ENCODE data around the gene C16orf89.

Gene C16orf89

DNA sequence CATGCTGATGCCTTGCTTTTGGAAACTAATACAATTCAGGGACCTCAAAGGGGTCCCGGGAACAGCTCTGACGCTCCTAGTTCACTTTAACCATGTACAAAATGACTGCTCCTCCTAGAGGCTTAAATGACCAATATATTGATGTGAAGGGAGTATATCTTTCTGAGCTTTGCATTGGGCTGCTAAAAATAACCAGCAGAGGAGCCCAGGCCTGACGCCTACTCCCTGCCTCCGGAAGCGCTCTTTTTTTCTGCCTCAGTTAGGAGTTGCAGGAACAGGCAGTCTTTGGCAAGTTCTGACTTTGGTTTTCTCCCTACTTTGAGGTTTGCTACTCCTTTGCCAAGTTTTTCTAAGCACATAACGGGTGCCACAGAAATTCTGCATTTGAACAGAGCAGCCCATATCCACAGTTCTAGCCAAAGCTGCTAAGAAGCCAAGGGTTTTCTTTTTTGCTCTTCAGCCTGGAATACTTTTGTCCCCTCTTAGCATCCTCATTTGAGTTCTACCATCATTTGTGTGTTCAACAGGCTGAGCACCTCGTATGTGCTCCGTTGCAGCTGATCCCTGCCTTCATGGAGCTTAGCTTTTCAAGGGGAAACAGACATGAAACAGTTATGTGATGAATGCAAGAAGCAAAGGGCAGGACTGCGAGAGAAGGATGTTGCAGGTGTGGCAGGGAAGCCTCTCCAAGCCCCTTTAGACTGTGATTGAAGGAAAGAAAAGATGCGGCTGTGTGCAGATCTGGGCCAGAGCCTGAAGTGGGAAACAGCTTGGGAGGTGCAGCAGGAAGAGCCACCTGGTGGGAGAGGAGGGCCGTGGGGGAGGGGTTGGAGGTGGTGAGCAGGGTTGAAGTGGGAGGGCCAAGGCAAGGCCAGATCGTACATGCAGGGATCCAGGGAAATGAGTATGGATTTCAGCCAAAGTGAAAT lies 29.3 kb downstream of the C16orf89 start:
- DNase-seq (ENCODE audit: low read depth), result no peak
- TF ChIP-seq, protein P1, sequence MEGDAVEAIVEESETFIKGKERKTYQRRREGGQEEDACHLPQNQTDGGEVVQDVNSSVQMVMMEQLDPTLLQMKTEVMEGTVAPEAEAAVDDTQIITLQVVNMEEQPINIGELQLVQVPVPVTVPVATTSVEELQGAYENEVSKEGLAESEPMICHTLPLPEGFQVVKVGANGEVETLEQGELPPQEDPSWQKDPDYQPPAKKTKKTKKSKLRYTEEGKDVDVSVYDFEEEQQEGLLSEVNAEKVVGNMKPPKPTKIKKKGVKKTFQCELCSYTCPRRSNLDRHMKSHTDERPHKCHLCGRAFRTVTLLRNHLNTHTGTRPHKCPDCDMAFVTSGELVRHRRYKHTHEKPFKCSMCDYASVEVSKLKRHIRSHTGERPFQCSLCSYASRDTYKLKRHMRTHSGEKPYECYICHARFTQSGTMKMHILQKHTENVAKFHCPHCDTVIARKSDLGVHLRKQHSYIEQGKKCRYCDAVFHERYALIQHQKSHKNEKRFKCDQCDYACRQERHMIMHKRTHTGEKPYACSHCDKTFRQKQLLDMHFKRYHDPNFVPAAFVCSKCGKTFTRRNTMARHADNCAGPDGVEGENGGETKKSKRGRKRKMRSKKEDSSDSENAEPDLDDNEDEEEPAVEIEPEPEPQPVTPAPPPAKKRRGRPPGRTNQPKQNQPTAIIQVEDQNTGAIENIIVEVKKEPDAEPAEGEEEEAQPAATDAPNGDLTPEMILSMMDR (IDR thresholded peaks at IDR 0.05; ENCODE audit: low read depth, low read length, missing control alignments), result no peak
- no peak overlapping the region for H3K4me3 ChIP-seq (ENCODE audit: low read depth, low read length)

DNA sequence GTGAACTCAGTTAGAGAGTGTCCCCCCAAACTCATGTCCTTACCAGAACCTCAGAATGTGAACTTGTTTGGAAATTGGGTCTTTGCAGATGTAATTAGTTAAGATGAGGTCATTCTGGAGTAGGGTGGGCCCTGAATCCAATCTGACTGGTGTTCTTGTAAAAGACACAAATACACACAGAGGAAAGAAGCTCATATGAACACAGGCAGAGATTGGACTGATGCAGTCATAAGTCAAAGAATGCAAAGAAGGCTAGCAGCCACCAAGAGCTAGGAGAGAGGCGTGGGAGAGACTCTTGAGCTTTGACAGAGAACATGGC lies 29.9 kb downstream of the C16orf89 start:
- DNase-seq (ENCODE audit: low read depth), result no peak
- TF ChIP-seq, protein P1 (IDR thresholded peaks at IDR 0.05; ENCODE audit: low read depth, low read length, missing control alignments), result no peak
- no peak overlapping the region for H3K4me3 ChIP-seq (ENCODE audit: low read depth, low read length)

DNA sequence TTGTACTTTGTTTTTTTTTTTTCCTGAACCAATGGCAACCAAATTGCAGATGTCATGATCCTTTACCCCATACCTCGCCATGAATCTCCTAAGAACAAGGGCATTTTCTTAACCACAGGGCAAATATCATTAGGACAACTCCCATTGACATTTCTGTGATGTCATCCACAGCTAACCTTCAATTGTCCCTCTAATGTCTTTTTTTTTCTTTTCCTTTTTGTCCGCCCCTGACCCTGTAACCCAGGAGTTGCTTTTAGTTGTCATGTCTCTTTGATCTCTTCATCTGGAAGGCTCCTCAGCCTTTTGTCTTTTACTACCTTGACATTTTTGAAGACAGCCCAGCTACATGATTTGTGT lies 31.6 kb downstream of the C16orf89 start:
- no peak for DNase-seq (ENCODE audit: low read depth)
- H3K4me3 ChIP-seq (ENCODE audit: low read depth, low read length), result peak overlapping the region; percentile 94
- TF ChIP-seq, protein P1 (IDR thresholded peaks at IDR 0.05; ENCODE audit: low read depth, low read length, missing control alignments), result no peak

DNA sequence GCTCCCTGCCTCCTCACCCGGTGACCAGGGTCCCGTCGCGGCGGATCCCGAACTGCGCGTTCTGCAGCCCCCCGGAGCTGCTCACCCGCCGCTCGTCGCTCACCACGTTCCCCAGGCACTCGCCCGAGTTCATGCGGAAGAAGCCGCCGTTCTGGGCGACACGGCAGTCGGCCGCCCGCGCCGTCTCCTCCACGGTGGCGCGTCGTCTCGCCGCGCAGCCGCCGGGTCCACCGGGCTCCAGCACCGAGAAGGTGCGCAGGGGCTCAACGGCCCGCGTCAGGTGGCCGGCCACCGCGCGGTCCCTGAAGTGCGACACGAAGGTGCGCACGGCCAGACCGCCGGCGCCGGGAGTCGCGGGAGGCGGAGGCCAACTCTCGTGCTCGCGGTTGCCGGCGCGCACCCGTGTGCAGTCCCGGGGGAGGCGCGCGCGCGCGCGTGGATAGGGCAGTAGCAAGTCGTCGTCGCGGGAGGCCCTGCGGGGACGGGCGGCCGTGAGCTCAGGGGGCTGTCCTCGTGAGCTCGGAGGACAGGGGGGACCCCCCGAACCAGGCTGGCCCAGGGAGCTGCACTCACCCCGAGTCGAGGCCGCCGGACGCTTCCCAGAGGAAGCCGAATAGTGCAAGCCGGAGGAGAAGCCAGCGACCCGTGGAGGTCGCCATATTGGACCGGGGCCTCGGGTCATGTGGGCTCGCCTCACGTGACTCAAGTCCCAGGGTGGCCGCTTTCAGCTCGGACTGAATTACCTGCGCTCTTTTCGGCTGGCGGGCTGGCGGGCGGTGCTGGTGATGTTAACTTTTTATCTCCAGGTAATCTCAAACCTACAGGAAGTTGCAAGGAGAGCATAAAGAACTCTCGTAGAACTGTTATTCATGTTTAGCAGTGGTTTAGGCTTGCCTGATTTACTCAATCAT lies 32.2 kb downstream of the C16orf89 start, which contains the start of gene NAGPA:
Gene NAGPA (minus strand): TSS at position 680 of the 911 bp plus-strand sequence. CDS start 21 bp downstream, at position 659.
- DNase-seq (ENCODE audit: low read depth), result peak; percentile 41
- TF ChIP-seq, protein P1 (IDR thresholded peaks at IDR 0.05; ENCODE audit: low read depth, low read length, missing control alignments), result no peak
- H3K4me3 ChIP-seq (ENCODE audit: low read depth, low read length), result peak within 1 kb of the TSS; percentile 94

DNA sequence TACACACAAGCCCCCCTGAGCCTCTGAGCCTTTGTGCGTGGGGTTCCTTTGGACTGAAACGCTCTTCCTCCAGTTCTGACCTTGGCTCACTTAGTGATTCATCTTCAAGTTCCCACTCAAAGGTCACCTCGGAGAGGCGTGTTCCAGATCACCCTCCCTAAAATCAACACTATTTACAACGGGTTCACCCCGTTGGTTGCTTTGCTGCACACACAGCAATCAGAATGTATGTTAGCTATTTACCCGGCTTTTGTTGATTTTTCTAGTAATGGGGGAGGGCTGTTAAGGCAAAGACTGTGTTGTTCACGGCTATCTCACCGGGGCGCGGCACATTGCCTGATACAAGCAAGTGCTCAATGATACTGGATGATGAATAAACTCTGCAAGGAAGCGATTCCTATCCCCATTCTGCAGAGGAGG lies 33.0 kb downstream of the C16orf89 start:
- peak overlapping the region; percentile 94 for H3K4me3 ChIP-seq (ENCODE audit: low read depth, low read length)
- TF ChIP-seq, protein P1 (IDR thresholded peaks at IDR 0.05; ENCODE audit: low read depth, low read length, missing control alignments), result no peak
- no peak for DNase-seq (ENCODE audit: low read depth)

DNA sequence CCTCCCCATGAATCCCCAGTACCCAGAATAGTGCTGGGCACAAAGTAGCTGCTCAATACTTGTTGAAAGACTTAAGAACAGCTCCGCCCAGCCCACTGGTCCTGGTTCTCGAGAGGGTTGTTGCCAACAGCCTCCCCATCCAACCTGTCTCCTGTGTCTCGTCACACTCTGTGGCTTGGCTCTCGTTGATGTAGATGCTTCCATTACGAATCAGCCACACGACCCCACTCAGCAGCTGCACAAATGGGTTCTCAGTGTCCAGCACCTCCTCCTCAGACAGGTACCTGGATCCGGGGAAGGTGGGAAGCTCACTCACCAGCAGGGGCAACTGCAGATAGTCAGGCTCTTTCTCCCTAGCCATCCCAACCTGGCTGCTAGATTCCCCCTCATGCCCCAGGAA lies 34.2 kb downstream of the C16orf89 start:
- no peak overlapping the region for H3K4me3 ChIP-seq (ENCODE audit: low read depth, low read length)
- DNase-seq (ENCODE audit: low read depth), result no peak
- TF ChIP-seq, protein P1 (IDR thresholded peaks at IDR 0.05; ENCODE audit: low read depth, low read length, missing control alignments), result no peak

All from GM12864 (cell line).